ENCODE results near the gene TMEM108.

DNA sequence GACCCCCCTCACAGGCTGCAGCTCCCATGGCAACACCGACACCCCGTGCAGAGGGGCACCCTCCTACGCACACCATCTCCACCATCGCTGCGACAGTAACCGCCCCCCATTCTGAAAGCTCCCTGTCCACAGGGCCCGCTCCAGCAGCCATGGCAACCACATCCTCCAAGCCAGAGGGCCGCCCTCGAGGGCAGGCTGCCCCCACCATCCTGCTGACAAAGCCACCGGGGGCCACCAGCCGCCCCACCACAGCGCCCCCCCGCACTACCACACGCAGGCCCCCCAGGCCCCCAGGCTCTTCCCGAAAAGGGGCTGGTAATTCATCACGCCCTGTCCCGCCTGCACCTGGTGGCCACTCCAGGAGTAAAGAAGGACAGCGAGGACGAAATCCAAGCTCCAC, 341.7 kb downstream of the TMEM108 start:
- TF ChIP-seq EZH2 (IDR thresholded peaks at IDR 0.05; ENCODE audit: borderline replicate concordance, low read length), result no peak
- TF ChIP-seq, protein P1, sequence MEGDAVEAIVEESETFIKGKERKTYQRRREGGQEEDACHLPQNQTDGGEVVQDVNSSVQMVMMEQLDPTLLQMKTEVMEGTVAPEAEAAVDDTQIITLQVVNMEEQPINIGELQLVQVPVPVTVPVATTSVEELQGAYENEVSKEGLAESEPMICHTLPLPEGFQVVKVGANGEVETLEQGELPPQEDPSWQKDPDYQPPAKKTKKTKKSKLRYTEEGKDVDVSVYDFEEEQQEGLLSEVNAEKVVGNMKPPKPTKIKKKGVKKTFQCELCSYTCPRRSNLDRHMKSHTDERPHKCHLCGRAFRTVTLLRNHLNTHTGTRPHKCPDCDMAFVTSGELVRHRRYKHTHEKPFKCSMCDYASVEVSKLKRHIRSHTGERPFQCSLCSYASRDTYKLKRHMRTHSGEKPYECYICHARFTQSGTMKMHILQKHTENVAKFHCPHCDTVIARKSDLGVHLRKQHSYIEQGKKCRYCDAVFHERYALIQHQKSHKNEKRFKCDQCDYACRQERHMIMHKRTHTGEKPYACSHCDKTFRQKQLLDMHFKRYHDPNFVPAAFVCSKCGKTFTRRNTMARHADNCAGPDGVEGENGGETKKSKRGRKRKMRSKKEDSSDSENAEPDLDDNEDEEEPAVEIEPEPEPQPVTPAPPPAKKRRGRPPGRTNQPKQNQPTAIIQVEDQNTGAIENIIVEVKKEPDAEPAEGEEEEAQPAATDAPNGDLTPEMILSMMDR (IDR thresholded peaks at IDR 0.05; ENCODE audit: low read length), result no peak

All from OCI-LY1 (cell line).